ENCODE measurements around the gene PHAF1.

The PHAF1 gene

DNA sequence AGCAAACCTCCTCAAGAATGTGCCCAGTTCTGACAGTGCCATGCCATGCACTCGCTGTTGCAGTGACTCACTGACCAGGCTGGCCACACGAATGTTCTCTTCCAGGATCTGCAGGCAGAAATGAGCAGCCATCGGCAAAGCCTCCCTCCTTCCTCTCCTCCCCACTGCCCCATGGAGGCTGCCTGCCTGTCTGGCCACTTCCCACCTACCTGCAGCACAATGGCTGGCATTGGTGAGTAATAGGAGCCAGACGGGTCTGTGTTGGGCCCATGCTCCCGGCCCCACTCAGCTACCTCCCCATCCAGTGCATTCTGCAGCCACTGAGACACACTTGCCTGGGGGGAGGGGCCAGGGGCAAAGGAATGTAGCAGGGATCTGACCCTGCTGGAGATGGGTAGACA, 76.8 kb downstream of the PHAF1 start:
- no peak for DNase-seq (ENCODE audit: insufficient read length, low spot score)
- no peak for FAIRE-seq
- TF ChIP-seq, protein P1, sequence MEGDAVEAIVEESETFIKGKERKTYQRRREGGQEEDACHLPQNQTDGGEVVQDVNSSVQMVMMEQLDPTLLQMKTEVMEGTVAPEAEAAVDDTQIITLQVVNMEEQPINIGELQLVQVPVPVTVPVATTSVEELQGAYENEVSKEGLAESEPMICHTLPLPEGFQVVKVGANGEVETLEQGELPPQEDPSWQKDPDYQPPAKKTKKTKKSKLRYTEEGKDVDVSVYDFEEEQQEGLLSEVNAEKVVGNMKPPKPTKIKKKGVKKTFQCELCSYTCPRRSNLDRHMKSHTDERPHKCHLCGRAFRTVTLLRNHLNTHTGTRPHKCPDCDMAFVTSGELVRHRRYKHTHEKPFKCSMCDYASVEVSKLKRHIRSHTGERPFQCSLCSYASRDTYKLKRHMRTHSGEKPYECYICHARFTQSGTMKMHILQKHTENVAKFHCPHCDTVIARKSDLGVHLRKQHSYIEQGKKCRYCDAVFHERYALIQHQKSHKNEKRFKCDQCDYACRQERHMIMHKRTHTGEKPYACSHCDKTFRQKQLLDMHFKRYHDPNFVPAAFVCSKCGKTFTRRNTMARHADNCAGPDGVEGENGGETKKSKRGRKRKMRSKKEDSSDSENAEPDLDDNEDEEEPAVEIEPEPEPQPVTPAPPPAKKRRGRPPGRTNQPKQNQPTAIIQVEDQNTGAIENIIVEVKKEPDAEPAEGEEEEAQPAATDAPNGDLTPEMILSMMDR (IDR thresholded peaks at IDR 0.05; ENCODE audit: insufficient read depth, missing control alignments), result no peak

GRCh38 chr16:67187175-67187890, 77.6 kb downstream of the PHAF1 start:
- DNase-seq (ENCODE audit: insufficient read length, low spot score), result no peak
- no peak for FAIRE-seq
- TF ChIP-seq, protein P1 (IDR thresholded peaks at IDR 0.05; ENCODE audit: insufficient read depth, missing control alignments), result no peak

DNA sequence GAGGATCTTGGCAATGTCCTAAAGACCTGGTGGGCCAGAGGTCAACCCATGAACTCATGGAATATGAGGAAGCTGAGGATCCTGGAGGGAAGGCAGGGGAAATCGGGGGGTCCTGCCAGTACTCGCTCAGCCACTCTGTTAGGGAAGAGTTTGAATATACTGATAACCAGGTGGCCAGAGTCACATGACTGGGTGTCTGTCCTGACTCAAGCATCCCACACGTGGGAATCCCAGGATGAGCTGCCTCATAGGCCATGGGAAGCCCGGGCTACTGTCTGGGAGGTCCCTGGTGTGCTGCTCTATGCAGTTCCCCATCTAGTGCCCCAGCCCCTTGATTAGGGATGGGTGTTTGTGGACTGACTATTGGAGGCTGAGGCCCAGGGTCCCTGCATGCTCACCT, 78.6 kb downstream of the PHAF1 start:
- FAIRE-seq, result no peak
- no peak for DNase-seq (ENCODE audit: insufficient read length, low spot score)
- TF ChIP-seq, protein P1 (IDR thresholded peaks at IDR 0.05; ENCODE audit: insufficient read depth, missing control alignments), result no peak

DNA sequence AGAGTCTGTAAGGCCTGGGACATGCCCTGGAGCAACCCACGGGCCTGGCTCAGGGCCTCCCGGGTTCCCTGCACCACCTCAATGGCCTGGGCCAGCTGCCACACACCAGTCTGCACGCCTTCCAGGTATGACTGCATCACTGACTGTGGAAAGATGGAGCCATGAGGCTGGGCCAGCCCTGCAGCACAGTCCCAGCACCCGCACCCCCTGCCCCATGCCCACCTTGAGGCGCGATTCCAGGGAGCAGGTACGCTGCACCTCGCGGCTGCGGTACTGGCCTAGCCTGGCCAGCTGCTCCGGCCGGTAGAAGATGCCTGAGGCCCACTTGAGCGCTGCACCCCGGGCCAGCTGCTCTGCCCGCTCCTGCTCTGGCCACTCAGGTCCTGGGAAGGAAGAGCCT, 79.1 kb downstream of the PHAF1 start:
- FAIRE-seq, result no peak
- no peak for DNase-seq (ENCODE audit: insufficient read length, low spot score)
- TF ChIP-seq, protein P1 (IDR thresholded peaks at IDR 0.05; ENCODE audit: insufficient read depth, missing control alignments), result no peak

GRCh38 chr16:67190041-67190440, 80.3 kb downstream of the PHAF1 start, which contains the start of gene EXOC3L1:
Gene EXOC3L1 (minus strand): TSS chr16:67190136. CDS start chr16:67189676, 460 bp downstream.
- TF ChIP-seq, protein P1 (IDR thresholded peaks at IDR 0.05; ENCODE audit: insufficient read depth, missing control alignments), result no peak
- no peak for FAIRE-seq
- no peak for DNase-seq (ENCODE audit: insufficient read length, low spot score)

DNA sequence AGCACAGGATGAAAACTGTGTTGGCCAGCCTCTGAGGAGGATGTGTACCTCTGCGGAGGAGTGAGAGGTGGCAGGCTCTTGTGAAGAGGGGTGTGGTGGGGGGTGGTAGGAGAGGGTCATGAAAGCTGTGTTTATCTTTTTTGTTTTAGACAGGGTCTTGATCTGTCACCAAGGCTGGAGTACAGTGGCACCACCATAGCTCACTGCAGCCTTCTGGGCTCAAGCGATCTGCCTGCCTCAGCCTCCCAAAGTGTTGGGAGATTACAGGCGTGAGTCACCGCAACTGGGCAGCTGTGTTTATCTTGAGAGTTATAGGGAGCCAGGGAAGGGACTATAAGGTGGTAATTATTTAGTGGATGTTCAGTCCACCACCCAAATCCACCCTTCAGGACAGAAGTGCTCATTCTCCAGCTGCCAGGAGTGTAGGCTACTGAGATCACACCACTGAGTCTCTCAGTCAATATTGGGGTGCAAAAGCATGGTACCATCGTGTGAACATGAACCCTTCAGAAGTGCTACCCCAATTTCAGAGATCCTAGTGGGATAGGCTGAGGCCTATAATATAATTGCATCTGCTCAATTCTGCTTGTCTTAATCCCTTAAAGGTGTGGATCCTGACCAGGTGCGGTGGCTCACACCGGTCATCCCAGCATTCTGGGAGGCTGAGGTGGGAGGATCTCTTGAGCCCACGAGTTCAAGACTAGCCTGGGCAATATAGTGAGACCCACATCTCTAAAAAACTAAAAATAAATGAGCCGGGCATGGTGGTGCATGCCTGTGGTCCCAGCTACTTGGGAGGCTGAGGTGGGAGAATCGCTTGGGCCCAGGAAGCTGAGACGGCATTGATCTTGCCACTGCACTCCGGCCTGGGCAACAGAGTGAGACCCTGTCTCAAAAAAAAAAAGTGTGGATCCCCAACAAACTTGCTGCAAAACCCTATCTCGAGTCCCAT, 81.0 kb downstream of the PHAF1 start:
- FAIRE-seq, result no peak
- DNase-seq (ENCODE audit: insufficient read length, low spot score), result no peak
- TF ChIP-seq, protein P1 (IDR thresholded peaks at IDR 0.05; ENCODE audit: insufficient read depth, missing control alignments), result no peak
